Activated CD4-positive, alpha-beta T cell treated with anti-CD3 and anti-CD28 coated beads, Interleukin-2, amount 10 ng/mL, durations not matched to agents 7 days and 5 days (primary cell): ENCODE data around the gene SLC15A3. TPM values are rescaled to one million over a fixed set of nuclear protein-coding genes. Genes with fewer than 3 reads are reported as not detected.

Source experiments
- CTCF ChIA-PET: fragments of 350-600 bp; sonication (Branson Sonifier 250); formaldehyde crosslinking; loops from one replicate; lab custom pipeline; 2021; ENCODE audit warnings: antibody characterized with exemption; lab: Charles Lee
- POLR2A ChIA-PET: fragments of 350-600 bp; sonication (Branson Sonifier 250); formaldehyde crosslinking; loops from one replicate; lab custom pipeline; 2021; ENCODE audit warnings: antibody characterized with exemption; lab: Charles Lee
- DNase-seq: peaks from one replicate; pipeline ENCODE4 v3.0.0-alpha.2; 2020
- H3K27ac Mint-ChIP-seq: one replicate; pipeline ENCODE4 v1.8.0; 2021; ENCODE audit warnings: mild to moderate bottlenecking, moderate library complexity, mixed read lengths
- H3K27me3 Mint-ChIP-seq: one replicate; pipeline ENCODE4 v1.8.0; 2021; ENCODE audit warnings: mixed read lengths
- H3K36me3 Mint-ChIP-seq: one replicate; pipeline ENCODE4 v1.8.0; 2021; ENCODE audit warnings: low read depth, mixed read lengths
- H3K4me1 Mint-ChIP-seq: one replicate; pipeline ENCODE4 v1.8.0; 2021; ENCODE audit warnings: mixed read lengths
- H3K4me3 Mint-ChIP-seq: one replicate; pipeline ENCODE4 v1.8.0; 2021; ENCODE audit warnings: mild to moderate bottlenecking, moderate library complexity, mixed read lengths
- H3K9me3 Mint-ChIP-seq: one replicate; pipeline ENCODE4 v1.8.0; 2021; ENCODE audit warnings: mixed read lengths
- total RNA-seq, 2 experiments: library from RNA; stranded (reverse); gene quantifications; one replicate each; pipeline ENCODE4 v1.2.3, GENCODE V29; 2021

The SLC15A3 gene
- total RNA-seq, 2 experiments from 2014 or later, result 4.0 to 4.2 TPM

DNA sequence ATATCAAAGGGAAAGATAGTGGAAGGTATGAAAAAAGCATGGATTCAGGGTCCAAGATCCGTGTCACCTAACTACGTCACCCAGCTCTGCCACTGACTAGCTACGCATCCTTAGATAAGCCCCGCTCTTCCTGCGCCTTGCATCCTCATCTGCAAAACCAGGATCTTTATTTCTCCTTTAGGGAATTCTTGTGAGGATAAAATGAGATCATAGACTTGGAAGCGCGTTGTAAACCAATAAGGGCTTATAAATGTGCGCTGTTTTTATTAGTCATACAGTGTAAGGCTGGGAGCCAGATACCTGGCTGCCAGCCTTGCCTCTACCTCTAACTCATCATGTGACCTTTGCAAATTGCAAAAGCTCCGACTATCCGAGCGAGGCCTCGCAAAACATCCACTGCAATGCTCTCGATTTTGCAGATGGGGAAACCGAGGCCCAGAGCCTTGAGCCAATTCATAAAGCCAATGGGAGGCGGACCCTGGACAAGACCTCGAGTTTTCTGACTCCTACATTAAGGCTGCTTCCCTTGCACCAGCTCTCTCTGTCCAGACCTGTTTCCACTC lies 46.3 kb downstream of the SLC15A3 start:
- peaks cover 9% of the 10 kb centered on the region for H3K27me3 Mint-ChIP-seq
- peaks cover 35% of the 10 kb centered on the region for H3K4me1 Mint-ChIP-seq
- DNase-seq, result no peak
- POLR2A ChIA-PET, result interaction anchor here (0.6 to 1.1 kb wide), 3 partner anchors 10 to 911 kb away, joined by 4 to 13 read pairs (median 4); no protein-coding TSS in a partner anchor
- H3K36me3 Mint-ChIP-seq, result peaks cover 22% of the 10 kb centered on the region
- H3K4me3 Mint-ChIP-seq, result peak overlapping the region; percentile 80
- H3K9me3 Mint-ChIP-seq, result no peaks in the 10 kb centered on the region
- peak overlapping the region; percentile 80 for H3K27ac Mint-ChIP-seq
- CTCF ChIA-PET, result interaction anchor here (0.9 to 6.1 kb wide), 5 partner anchors 8 to 137 kb away, joined by 3 to 40 read pairs (median 6); partner anchors contain the start of gene TMEM109

DNA sequence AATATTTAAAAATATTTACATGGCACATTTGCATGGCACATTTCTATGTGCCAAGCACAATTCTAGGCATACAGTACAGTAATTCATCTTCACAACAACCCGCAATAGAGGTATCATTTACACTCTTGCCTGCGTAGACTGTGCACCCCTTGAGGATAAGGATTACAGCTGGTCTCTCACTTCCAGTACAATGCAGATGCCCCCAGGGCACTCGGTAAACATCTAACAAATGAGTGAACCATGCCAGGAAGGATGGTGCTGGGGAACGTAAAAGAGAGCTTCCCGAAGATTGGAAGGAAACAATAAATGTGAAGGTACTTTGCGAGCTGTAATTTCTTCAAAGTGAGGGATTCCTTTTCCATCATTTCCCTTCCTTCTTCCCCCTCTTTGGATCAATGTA lies 46.9 kb downstream of the SLC15A3 start:
- H3K27me3 Mint-ChIP-seq, result peaks cover 9% of the 10 kb centered on the region
- peak overlapping the region; percentile 80 for H3K4me3 Mint-ChIP-seq
- CTCF ChIA-PET, result interaction anchor here (0.7 to 6.1 kb wide), 5 partner anchors 8 to 138 kb away, joined by 3 to 40 read pairs (median 6); partner anchors contain the start of gene TMEM109
- peak overlapping the region; percentile 80 for H3K27ac Mint-ChIP-seq
- DNase-seq, result no peak
- peaks cover 34% of the 10 kb centered on the region for H3K4me1 Mint-ChIP-seq
- no peaks in the 10 kb centered on the region for H3K9me3 Mint-ChIP-seq
- H3K36me3 Mint-ChIP-seq, result peaks cover 28% of the 10 kb centered on the region
- POLR2A ChIA-PET, result no interaction called here

DNA sequence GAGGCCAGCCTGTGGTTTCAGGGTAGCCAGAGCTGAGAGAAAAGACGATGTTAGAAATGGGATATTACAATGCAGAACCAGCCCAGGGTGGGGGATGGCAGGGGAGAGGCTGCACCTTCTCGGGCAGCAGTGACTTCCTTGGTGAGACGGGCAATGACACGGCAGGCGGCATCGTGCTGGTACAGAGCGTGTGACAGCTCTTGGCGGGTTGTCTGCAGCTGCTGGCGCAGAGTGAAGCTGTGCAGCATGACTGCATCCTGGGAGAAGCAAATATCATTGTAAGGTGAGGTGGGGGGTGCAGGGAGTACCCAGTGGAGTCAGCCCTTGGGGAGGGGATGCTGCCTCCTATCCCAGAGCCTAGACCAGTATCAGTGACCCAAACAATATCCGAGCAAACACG lies 49.4 kb downstream of the SLC15A3 start:
- POLR2A ChIA-PET, result no interaction called here
- CTCF ChIA-PET, result interaction anchor here (1.1 to 6.1 kb wide), 5 partner anchors 11 to 72 kb away, joined by 3 to 40 read pairs (median 4); partner anchors contain the start of genes PTGDR2 and TMEM109
- no peaks in the 10 kb centered on the region for H3K9me3 Mint-ChIP-seq
- peaks cover under 1% of the 10 kb centered on the region for H3K27me3 Mint-ChIP-seq
- H3K4me3 Mint-ChIP-seq, result no peak overlapping the region
- H3K4me1 Mint-ChIP-seq, result peaks cover 32% of the 10 kb centered on the region
- H3K36me3 Mint-ChIP-seq, result peaks cover 49% of the 10 kb centered on the region
- no peak for DNase-seq
- H3K27ac Mint-ChIP-seq, result peak overlapping the region; percentile 22

DNA sequence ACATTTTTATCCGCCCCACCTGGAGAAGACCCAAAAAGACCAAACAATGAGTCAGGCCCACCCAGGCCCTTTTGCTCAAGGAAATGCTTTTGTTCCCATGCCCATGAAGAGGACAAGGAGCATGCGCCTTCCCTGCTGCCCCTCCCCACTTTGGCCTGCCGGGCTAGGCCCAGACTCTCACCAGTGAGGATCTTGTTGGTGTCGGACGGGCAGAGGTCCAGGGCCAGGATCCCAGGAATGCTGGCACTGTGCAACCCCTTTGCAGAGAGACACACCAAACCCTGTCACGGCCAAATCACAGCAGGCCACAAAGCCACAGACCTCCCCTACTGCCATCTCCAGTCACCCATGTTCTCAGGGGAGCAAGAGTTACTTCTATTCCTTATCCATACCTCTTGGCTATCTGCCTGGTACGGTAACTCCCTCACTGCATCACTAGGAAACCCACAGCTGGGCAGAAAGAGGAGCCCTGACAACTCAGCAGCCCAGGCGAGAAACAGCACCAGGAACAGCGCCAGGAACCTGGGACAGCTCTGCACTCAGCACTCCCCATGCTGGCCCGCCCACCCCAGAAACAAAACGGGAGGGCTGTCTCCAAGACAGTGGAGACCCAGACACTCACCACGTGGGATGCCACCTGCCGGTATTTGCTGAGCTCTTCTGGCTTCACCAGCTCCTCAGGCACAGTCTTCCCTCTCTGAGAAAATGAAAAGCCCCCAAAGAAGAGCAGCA lies 51.1 kb downstream of the SLC15A3 start:
- DNase-seq, result no peak
- no peak overlapping the region for H3K4me3 Mint-ChIP-seq
- ChIA-PET CTCF (interaction anchor here (1.9 to 6.1 kb wide), 2 partner anchors 9 to 12 kb away, joined by 6 to 40 read pairs; partner anchors contain the start of gene TMEM109), POLR2A (no interaction called here)
- H3K9me3 Mint-ChIP-seq, result no peaks in the 10 kb centered on the region
- H3K27me3 Mint-ChIP-seq, result no peaks in the 10 kb centered on the region
- H3K27ac Mint-ChIP-seq, result no peak overlapping the region
- H3K36me3 Mint-ChIP-seq, result peaks cover 64% of the 10 kb centered on the region
- H3K4me1 Mint-ChIP-seq, result peaks cover 21% of the 10 kb centered on the region

DNA sequence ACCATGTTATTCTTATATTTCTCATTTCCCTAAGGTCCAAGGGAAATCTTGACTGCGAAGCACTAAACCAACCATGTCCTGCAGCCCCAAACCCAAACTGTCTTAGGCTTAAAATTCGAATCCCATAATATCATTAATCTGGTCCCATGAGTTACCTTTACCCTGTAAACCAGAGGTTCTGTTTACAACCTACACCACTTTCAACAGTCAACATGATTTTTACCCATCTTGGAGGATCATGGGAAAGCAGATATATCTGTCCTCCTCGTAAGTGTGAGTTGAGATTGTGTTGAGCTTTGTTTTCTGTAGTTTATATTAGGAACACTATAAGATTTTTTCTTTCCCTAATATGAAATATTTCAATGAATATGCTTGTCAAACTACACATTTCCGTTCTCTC lies 52.0 kb downstream of the SLC15A3 start:
- CTCF ChIA-PET, result interaction anchor here (0.6 to 5.2 kb wide), 11 partner anchors 8 to 1114 kb away, joined by 3 to 20 read pairs (median 5); partner anchors contain the start of gene TMEM109
- H3K27me3 Mint-ChIP-seq, result no peaks in the 10 kb centered on the region
- peaks cover 14% of the 10 kb centered on the region for H3K4me1 Mint-ChIP-seq
- no peak overlapping the region for H3K27ac Mint-ChIP-seq
- DNase-seq, result no peak
- H3K36me3 Mint-ChIP-seq, result peaks cover 69% of the 10 kb centered on the region
- POLR2A ChIA-PET, result no interaction called here
- no peak overlapping the region for H3K4me3 Mint-ChIP-seq
- H3K9me3 Mint-ChIP-seq, result no peaks in the 10 kb centered on the region

DNA sequence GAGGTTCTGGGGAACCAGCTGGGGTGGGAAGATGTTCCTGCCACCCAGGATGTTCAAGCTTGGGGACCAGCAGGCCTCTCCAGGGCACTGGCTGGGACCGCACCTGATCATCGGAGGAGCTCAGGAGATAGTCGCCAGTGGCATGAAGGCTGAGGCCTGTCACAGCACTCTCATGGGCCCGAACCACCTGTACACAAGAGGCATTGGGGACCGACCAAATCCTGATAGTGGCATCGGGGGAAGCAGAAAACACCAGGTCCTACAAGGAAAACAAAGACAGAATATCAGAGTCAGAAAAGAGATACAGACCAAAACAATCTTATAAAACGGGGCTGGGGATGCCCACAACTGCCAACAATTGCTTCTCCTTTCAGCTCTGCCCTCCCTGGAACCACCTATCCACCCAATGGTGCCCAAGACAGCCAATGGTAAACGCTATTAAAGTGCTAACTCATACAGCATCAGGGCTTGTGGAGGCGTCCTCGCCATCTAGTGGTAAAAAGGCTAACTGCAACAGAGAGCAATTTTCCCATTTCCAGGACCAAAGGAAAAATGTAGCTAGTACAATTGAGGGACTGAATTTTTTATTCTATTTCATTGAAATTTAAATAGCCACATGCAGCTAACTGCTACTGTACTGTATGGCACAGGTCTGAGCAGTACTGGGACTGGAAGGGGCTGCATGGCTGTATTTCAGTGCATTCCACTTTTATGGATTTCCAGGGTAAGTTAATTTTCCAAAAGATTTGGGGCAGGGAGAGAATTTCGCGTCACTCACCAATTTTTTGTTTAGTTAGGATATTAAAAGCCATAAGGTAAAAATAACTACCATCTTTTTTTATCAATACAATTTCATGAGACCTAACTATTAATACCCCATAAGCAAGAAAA lies 52.7 kb downstream of the SLC15A3 start:
- POLR2A ChIA-PET, result no interaction called here
- Mint-ChIP-seq H3K36me3 (peaks cover 70% of the 10 kb centered on the region), H3K27me3 (no peaks in the 10 kb centered on the region), H3K4me3 (no peak overlapping the region), H3K27ac (no peak overlapping the region), H3K4me1 (peaks cover 8% of the 10 kb centered on the region), H3K9me3 (no peaks in the 10 kb centered on the region)
- DNase-seq, result peak; percentile 26
- CTCF ChIA-PET, result interaction anchor here (0.6 to 5.2 kb wide), 15 partner anchors 8 to 1985 kb away, joined by 3 to 20 read pairs (median 4); partner anchors contain the start of genes PRPF19 and TMEM109

DNA sequence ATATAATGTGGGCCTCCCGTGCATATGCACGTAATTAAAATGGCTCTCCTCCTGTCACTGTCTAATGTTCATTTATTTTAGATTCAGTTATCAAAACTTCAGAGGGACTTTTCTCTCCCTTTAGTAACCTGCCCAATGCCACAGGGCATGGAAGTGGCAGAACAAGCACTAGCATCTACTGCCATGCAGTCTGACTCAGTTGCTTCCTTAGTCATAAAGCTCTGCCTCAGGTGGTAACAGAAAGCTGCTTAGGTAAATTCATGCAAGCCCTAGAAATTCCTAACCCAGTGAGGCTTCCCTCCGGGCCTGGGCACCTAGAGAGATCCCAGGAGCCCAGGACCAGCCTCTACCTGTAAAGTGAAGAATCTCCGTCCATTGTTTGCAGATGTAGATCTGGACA lies 54.5 kb downstream of the SLC15A3 start:
- POLR2A ChIA-PET, result no interaction called here
- Mint-ChIP-seq H3K4me3 (no peak overlapping the region), H3K4me1 (no peaks in the 10 kb centered on the region), H3K9me3 (no peaks in the 10 kb centered on the region), H3K27ac (no peak overlapping the region), H3K27me3 (no peaks in the 10 kb centered on the region), H3K36me3 (peaks cover 69% of the 10 kb centered on the region)
- DNase-seq, result no peak
- CTCF ChIA-PET, result interaction anchor here (0.8 to 5.2 kb wide), 3 partner anchors 10 to 66 kb away, joined by 3 to 20 read pairs (median 6); no protein-coding TSS in a partner anchor

DNA sequence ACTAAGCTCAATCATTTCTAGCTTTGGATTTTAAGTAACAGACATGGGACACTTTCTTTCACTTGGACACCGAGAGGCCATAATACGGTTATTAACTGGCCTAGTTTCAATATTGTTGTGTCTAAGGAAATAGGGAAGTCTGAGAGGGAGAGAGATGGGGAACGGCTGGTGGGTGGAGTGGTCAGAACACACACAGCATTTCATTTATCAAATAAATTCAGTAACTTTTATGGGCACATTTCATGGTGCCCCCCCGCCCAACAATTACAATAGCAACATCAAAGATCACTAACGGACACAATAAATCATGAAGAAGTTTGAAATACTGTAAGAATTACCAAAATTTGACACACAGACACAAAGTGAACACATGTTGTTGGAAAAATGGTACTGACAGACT lies 56.3 kb downstream of the SLC15A3 start:
- DNase-seq, result no peak
- no peak overlapping the region for H3K27ac Mint-ChIP-seq
- ChIA-PET CTCF (interaction anchor here (0.9 to 5.2 kb wide), 3 partner anchors 8 to 65 kb away, joined by 3 to 20 read pairs (median 4); no protein-coding TSS in a partner anchor), POLR2A (no interaction called here)
- H3K4me1 Mint-ChIP-seq, result no peaks in the 10 kb centered on the region
- no peaks in the 10 kb centered on the region for H3K9me3 Mint-ChIP-seq
- H3K36me3 Mint-ChIP-seq, result peaks cover 70% of the 10 kb centered on the region
- H3K4me3 Mint-ChIP-seq, result no peak overlapping the region
- H3K27me3 Mint-ChIP-seq, result no peaks in the 10 kb centered on the region

DNA sequence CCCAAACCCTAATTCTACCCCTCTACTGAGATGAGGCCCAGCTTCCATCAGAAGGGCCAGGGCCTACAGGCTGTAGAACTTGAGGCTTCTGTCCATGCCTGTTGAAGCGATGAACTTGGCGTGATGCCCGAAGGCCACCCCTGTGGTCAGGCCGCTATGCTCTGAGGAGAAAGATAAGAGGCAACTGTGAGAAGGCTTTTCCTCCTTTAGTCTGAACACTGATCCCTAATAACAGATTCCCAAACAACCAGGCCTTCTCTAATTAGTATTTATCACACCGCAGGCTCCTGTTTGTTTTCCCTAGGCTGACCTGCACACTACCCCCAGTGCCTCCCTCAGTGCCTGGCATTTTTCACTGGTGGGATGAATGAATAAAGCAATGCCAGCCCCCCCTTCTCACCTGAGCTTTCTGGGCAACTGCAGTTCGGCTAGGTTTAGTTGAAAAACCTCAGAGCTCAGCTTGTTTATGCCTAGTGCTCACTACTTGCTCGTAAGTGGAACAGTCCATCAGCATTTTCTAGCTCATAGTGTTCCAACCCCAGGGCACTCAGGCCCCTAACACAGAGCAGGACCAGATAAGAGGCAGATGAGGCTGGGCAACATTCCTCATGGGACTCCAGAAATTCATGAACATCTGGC lies 60.8 kb downstream of the SLC15A3 start:
- Mint-ChIP-seq H3K36me3 (peaks cover 37% of the 10 kb centered on the region), H3K27ac (no peak overlapping the region), H3K4me3 (no peak overlapping the region), H3K9me3 (no peaks in the 10 kb centered on the region), H3K4me1 (peaks cover 2% of the 10 kb centered on the region), H3K27me3 (no peaks in the 10 kb centered on the region)
- ChIA-PET POLR2A (no interaction called here), CTCF (interaction anchor here (0.6 to 1.5 kb wide), 6 partner anchors 9 to 720 kb away, joined by 3 to 6 read pairs (median 4); partner anchors contain the start of gene PTGDR2)
- DNase-seq, result no peak

DNA sequence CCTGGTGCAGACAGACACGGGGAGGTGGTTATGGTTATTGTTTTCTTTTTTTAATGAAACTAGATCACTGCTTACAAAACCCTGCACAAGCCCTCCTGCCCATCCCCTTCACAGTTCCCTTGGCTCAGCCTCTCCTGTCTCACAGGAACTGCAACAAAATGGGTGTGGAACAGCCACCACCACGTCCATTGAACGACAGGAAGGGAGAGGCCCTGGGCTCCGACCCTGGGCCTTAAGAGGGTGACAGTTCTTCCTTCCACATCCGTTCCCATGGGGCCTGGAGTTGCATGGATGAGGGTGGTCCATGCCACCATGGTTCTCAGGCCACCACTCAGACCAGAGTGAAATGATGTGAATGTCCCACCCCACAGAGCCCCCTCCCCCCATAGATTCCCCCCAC lies 61.3 kb downstream of the SLC15A3 start:
- DNase-seq, result no peak
- Mint-ChIP-seq H3K27me3 (no peaks in the 10 kb centered on the region), H3K4me3 (no peak overlapping the region), H3K4me1 (peaks cover 3% of the 10 kb centered on the region), H3K27ac (no peak overlapping the region), H3K36me3 (peaks cover 32% of the 10 kb centered on the region), H3K9me3 (no peaks in the 10 kb centered on the region)
- ChIA-PET CTCF (interaction anchor here (0.7 to 1.8 kb wide), 4 partner anchors 8 to 719 kb away, joined by 3 to 8 read pairs (median 4); partner anchors contain the start of gene PTGDR2), POLR2A (no interaction called here)

DNA sequence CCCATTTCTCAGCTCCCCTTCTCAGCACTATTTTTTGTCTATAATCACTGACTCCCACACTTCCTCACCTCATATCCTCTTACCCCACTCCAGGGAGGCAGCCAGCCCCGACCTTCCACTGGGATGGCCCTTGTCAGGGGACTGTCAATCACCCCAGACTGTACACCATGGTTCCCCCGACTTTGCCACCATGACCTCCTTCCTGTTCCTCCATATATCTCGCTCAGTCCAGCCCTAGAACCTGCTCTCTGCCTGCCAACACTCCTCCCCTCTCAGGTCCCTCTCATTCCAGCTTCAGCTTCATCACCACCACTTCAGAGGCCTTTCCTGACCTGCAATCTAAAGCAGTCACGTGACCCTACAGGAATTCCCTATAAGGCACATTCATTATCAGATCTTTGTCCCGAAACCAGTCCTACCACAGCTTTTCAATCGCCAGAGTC lies 62.1 kb downstream of the SLC15A3 start:
- Mint-ChIP-seq H3K36me3 (peaks cover 30% of the 10 kb centered on the region), H3K27me3 (no peaks in the 10 kb centered on the region), H3K4me1 (peaks cover 3% of the 10 kb centered on the region), H3K4me3 (no peak overlapping the region), H3K9me3 (no peaks in the 10 kb centered on the region), H3K27ac (no peak overlapping the region)
- ChIA-PET POLR2A (interaction anchor here (0.6 kb wide), 1 partner anchor 43 kb away, joined by 3 read pairs; no protein-coding TSS in a partner anchor), CTCF (interaction anchor here (1.2 to 1.8 kb wide), 3 partner anchors 9 to 59 kb away, joined by 4 to 8 read pairs (median 5); no protein-coding TSS in a partner anchor)
- no peak for DNase-seq
